ENCODE results near the gene BACH2.

BACH2 gene

DNA sequence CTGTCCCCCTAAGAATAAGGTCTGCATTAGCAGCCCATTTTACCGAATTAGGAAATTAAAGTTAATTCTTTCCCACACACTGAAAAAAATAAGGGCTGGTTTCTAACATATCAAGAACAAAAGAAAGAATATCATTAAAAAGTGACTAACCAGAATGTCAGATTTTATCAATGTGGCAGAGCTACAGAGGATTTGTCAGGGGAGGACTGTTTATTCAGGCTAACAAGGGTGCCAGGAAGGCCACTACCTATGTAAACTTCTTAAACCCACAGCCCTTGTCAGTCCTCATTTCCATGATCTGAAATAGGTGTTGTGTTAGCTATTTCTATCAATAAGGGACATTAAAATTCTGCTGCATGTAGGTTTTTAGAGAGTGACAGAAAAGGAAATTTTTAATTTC lies 76.4 kb downstream of the BACH2 start:
- no peak overlapping the region for H2BK120ac ChIP-seq (ENCODE audit: low read depth, low read length)
- H3K14ac ChIP-seq (ENCODE audit: low read length) = no peak overlapping the region
- no peak overlapping the region for H3K4ac ChIP-seq (ENCODE audit: low read length)
- peaks cover 3% of the 10 kb centered on the region for H3K79me1 ChIP-seq (ENCODE audit: low read depth, low read length)
- no peak overlapping the region for H2AFZ ChIP-seq (ENCODE audit: low read length)
- no peak overlapping the region for H3K4me3 ChIP-seq (ENCODE audit: low read length in 2 of 2)
- H2BK5ac ChIP-seq (ENCODE audit: low read length) = no peak overlapping the region
- peaks cover 2 to 10% of the 10 kb centered on the region in 2 donors for H3K9me3 ChIP-seq (replicated peaks in 1 of 2; ENCODE audit: control insufficient read depth in 2 of 2, insufficient read depth in 1 of 2, low read depth in 1 of 2, low read length in 2 of 2)
- H3K9ac ChIP-seq (ENCODE audit: low read depth, low read length, poor library complexity) = no peak overlapping the region
- no peak for DNase-seq (ENCODE audit: low spot score)
- no peak overlapping the region for H4K91ac ChIP-seq (ENCODE audit: low read depth, low read length, poor library complexity)
- H3K4me2 ChIP-seq (ENCODE audit: insufficient read depth, low read length, poor library complexity, severe bottlenecking) = no peak overlapping the region
- peaks cover 30 to 38% of the 10 kb centered on the region in 2 donors for H3K4me1 ChIP-seq (ENCODE audit: control insufficient read depth in 2 of 2, insufficient read depth in 1 of 2, low read depth in 1 of 2, low read length in 2 of 2)
- no peak overlapping the region for H3K18ac ChIP-seq (ENCODE audit: low read length)
- no CpG with 5 or more reads among the region's 1 CpG for WGBS, 2 donors (ENCODE audit: extremely low coverage in 2 of 2, insufficient read length in 2 of 2, insufficient replicate concordance in 1 of 2)
- no peaks in the 10 kb centered on the region for H3K27me3 ChIP-seq (ENCODE audit: control insufficient read depth in 3 of 3, insufficient read depth in 3 of 3, low read depth in 1 of 3, low read length in 3 of 3)
- H2BK15ac ChIP-seq (ENCODE audit: low read length) = no peak overlapping the region
- H2AK5ac ChIP-seq (ENCODE audit: low read depth, low read length) = no peak overlapping the region
- no peaks in the 10 kb centered on the region for H3K36me3 ChIP-seq (replicated peaks in 1 of 2; ENCODE audit: control insufficient read depth in 2 of 2, insufficient read depth in 2 of 2, low read length in 2 of 2)
- no peak overlapping the region for H2BK12ac ChIP-seq (ENCODE audit: low read length)
- H3K23ac ChIP-seq (ENCODE audit: low read depth, low read length, poor library complexity) = no peak overlapping the region
- H3K27ac ChIP-seq (replicated peaks; ENCODE audit: low read length) = no peak overlapping the region
- no peak overlapping the region for H4K8ac ChIP-seq (ENCODE audit: low read depth, low read length)

DNA sequence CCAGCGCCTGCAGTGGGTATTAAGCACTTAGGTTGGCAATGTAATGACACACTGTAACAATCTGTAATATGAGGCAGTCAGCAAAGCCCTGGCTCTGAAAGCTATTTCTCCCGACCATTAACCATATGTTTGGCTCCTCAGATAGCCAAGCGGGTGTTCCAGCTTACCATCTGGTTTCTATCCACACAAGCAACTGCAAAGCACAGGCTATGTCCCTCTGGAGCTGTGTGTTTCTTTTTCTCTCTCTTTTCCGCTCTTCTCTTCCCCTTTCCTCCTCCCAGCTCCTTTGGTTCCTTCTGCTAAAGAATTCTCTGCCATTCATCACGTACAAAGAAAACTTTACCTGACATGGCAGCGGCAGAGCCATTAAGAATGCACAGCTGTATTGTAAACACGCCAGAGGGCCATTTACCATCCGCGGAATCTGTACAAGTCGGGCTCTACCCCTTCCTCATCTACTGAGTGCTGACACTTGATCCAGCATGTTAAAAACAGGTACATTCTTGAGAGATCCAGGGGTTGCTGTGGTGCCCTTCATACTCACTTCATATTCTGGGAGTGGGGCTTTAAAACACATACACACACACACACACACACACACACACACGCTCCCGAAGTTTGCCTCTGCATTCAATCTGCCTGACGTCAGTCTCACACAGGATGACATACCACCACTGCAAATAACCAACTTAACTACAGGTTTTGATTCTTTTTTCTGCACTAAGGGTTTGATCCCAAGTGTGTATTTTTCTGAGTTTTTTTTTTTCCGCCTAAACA lies 77.2 kb downstream of the BACH2 start:
- no peak overlapping the region for H4K91ac ChIP-seq (ENCODE audit: low read depth, low read length, poor library complexity)
- H3K18ac ChIP-seq (ENCODE audit: low read length) = peak overlapping the region; percentile 7
- H2BK120ac ChIP-seq (ENCODE audit: low read depth, low read length) = no peak overlapping the region
- no peak overlapping the region for H2BK12ac ChIP-seq (ENCODE audit: low read length)
- H3K36me3 ChIP-seq (replicated peaks in 1 of 2; ENCODE audit: control insufficient read depth in 2 of 2, insufficient read depth in 2 of 2, low read length in 2 of 2) = no peaks in the 10 kb centered on the region
- H2AFZ ChIP-seq (ENCODE audit: low read length) = peak overlapping the region; percentile 72
- H3K4me1 ChIP-seq (ENCODE audit: control insufficient read depth in 2 of 2, insufficient read depth in 1 of 2, low read depth in 1 of 2, low read length in 2 of 2) = peaks cover 30 to 38% of the 10 kb centered on the region in 2 donors
- H2BK5ac ChIP-seq (ENCODE audit: low read length) = no peak overlapping the region
- H3K4ac ChIP-seq (ENCODE audit: low read length) = no peak overlapping the region
- peak; percentile 43 for DNase-seq (ENCODE audit: low spot score)
- H3K9me3 ChIP-seq (replicated peaks in 1 of 2; ENCODE audit: control insufficient read depth in 2 of 2, insufficient read depth in 1 of 2, low read depth in 1 of 2, low read length in 2 of 2) = peaks cover 2 to 10% of the 10 kb centered on the region in 2 donors
- H3K14ac ChIP-seq (ENCODE audit: low read length) = no peak overlapping the region
- peak overlapping the region; percentile 28 for H3K4me2 ChIP-seq (ENCODE audit: insufficient read depth, low read length, poor library complexity, severe bottlenecking)
- WGBS, 2 donors (ENCODE audit: extremely low coverage in 2 of 2, insufficient read length in 2 of 2, insufficient replicate concordance in 1 of 2) = no CpG with 5 or more reads among the region's 14 CpGs
- peak overlapping the region in 1 of 2 donors; percentile 46 for H3K4me3 ChIP-seq (ENCODE audit: low read length in 2 of 2)
- H3K9ac ChIP-seq (ENCODE audit: low read depth, low read length, poor library complexity) = no peak overlapping the region
- no peak overlapping the region for H2AK5ac ChIP-seq (ENCODE audit: low read depth, low read length)
- H2BK15ac ChIP-seq (ENCODE audit: low read length) = no peak overlapping the region
- H4K8ac ChIP-seq (ENCODE audit: low read depth, low read length) = no peak overlapping the region
- no peaks in the 10 kb centered on the region for H3K27me3 ChIP-seq (ENCODE audit: control insufficient read depth in 3 of 3, insufficient read depth in 3 of 3, low read depth in 1 of 3, low read length in 3 of 3)
- H3K23ac ChIP-seq (ENCODE audit: low read depth, low read length, poor library complexity) = no peak overlapping the region
- peak overlapping the region; percentile 78 for H3K27ac ChIP-seq (replicated peaks; ENCODE audit: low read length)
- peaks cover 3% of the 10 kb centered on the region for H3K79me1 ChIP-seq (ENCODE audit: low read depth, low read length)

- H4K91ac ChIP-seq (ENCODE audit: low read depth, low read length, poor library complexity) = no peak overlapping the region
- H3K36me3 ChIP-seq (replicated peaks in 1 of 2; ENCODE audit: control insufficient read depth in 2 of 2, insufficient read depth in 2 of 2, low read length in 2 of 2) = no peaks in the 10 kb centered on the region
- peak overlapping the region; percentile 72 for H3K18ac ChIP-seq (ENCODE audit: low read length)
- no peak overlapping the region for H2BK12ac ChIP-seq (ENCODE audit: low read length)
- peaks cover 30 to 38% of the 10 kb centered on the region in 2 donors for H3K4me1 ChIP-seq (ENCODE audit: control insufficient read depth in 2 of 2, insufficient read depth in 1 of 2, low read depth in 1 of 2, low read length in 2 of 2)
- H4K8ac ChIP-seq (ENCODE audit: low read depth, low read length) = no peak overlapping the region
- peaks cover 3% of the 10 kb centered on the region for H3K79me1 ChIP-seq (ENCODE audit: low read depth, low read length)
- peaks cover 2 to 10% of the 10 kb centered on the region in 2 donors for H3K9me3 ChIP-seq (replicated peaks in 1 of 2; ENCODE audit: control insufficient read depth in 2 of 2, insufficient read depth in 1 of 2, low read depth in 1 of 2, low read length in 2 of 2)
- H3K14ac ChIP-seq (ENCODE audit: low read length) = no peak overlapping the region
- WGBS, 2 donors (ENCODE audit: extremely low coverage in 2 of 2, insufficient read length in 2 of 2, insufficient replicate concordance in 1 of 2) = no CpG with 5 or more reads among the region's 1 CpG
- H3K27ac ChIP-seq (replicated peaks; ENCODE audit: low read length) = peak overlapping the region; percentile 78
- H3K27me3 ChIP-seq (ENCODE audit: control insufficient read depth in 3 of 3, insufficient read depth in 3 of 3, low read depth in 1 of 3, low read length in 3 of 3) = no peaks in the 10 kb centered on the region
- no peak overlapping the region for H2BK5ac ChIP-seq (ENCODE audit: low read length)
- H3K23ac ChIP-seq (ENCODE audit: low read depth, low read length, poor library complexity) = no peak overlapping the region
- no peak overlapping the region for H3K4ac ChIP-seq (ENCODE audit: low read length)
- H2AK5ac ChIP-seq (ENCODE audit: low read depth, low read length) = no peak overlapping the region
- no peak overlapping the region for H3K9ac ChIP-seq (ENCODE audit: low read depth, low read length, poor library complexity)
- H3K4me2 ChIP-seq (ENCODE audit: insufficient read depth, low read length, poor library complexity, severe bottlenecking) = no peak overlapping the region
- no peak for DNase-seq (ENCODE audit: low spot score)
- peak overlapping the region in 1 of 2 donors; percentile 46 for H3K4me3 ChIP-seq (ENCODE audit: low read length in 2 of 2)
- H2BK15ac ChIP-seq (ENCODE audit: low read length) = no peak overlapping the region
- no peak overlapping the region for H2BK120ac ChIP-seq (ENCODE audit: low read depth, low read length)
- H2AFZ ChIP-seq (ENCODE audit: low read length) = peak overlapping the region; percentile 72
Measured at GRCh38 chr6:90218959-90219208, 77.8 kb downstream of the BACH2 start.

DNA sequence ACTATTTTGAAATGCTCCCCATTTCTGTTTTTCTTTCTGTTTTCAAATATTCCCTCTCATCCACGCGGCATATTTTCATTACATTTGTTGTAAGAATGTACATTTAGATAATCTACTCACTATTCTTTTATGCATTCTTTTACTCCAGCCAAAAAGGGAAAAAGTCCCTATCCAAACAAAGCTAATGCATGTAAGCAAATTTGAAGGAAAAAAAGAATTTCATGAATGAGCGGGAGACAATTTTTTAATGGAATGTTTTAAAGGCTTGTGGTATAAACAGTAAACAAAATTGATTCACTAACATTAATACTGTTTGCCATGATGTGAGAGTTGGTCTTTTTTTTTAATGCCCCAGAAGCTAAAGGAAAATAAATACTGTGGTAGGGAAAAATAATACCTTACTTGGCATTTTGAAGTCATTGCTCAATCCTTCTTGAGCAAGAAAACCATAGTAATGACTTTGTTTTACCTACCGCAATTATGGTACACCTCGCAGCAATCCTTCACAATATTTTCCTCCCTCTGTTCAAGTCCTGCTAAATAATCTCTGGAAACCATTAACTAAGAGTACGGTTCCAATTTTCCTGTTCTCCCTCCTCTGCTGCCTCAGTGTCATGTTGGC lies 79.0 kb downstream of the BACH2 start:
- Histone ChIP-seq H3K18ac (ENCODE audit: low read length) (no peak overlapping the region), H4K91ac (ENCODE audit: low read depth, low read length, poor library complexity) (no peak overlapping the region), H3K27me3 (ENCODE audit: control insufficient read depth in 3 of 3, insufficient read depth in 3 of 3, low read depth in 1 of 3, low read length in 3 of 3) (no peaks in the 10 kb centered on the region), H3K79me1 (ENCODE audit: low read depth, low read length) (no peaks in the 10 kb centered on the region), H2BK15ac (ENCODE audit: low read length) (no peak overlapping the region), H2BK5ac (ENCODE audit: low read length) (no peak overlapping the region), H3K4me2 (ENCODE audit: insufficient read depth, low read length, poor library complexity, severe bottlenecking) (peak overlapping the region; percentile 54), H2AFZ (ENCODE audit: low read length) (peak overlapping the region; percentile 71), H3K23ac (ENCODE audit: low read depth, low read length, poor library complexity) (no peak overlapping the region), H3K14ac (ENCODE audit: low read length) (no peak overlapping the region), H4K8ac (ENCODE audit: low read depth, low read length) (no peak overlapping the region), H3K9ac (ENCODE audit: low read depth, low read length, poor library complexity) (no peak overlapping the region), H2AK5ac (ENCODE audit: low read depth, low read length) (no peak overlapping the region), H2BK120ac (ENCODE audit: low read depth, low read length) (no peak overlapping the region), H3K4me3 (ENCODE audit: low read length in 2 of 2) (peak overlapping the region in 1 of 2 donors; percentile 46), H3K36me3 (replicated peaks in 1 of 2; ENCODE audit: control insufficient read depth in 2 of 2, insufficient read depth in 2 of 2, low read length in 2 of 2) (no peaks in the 10 kb centered on the region), H3K4ac (ENCODE audit: low read length) (no peak overlapping the region), H3K4me1 (ENCODE audit: control insufficient read depth in 2 of 2, insufficient read depth in 1 of 2, low read depth in 1 of 2, low read length in 2 of 2) (peaks cover 30 to 38% of the 10 kb centered on the region in 2 donors), H2BK12ac (ENCODE audit: low read length) (no peak overlapping the region), H3K27ac (replicated peaks; ENCODE audit: low read length) (peak overlapping the region; percentile 90), H3K9me3 (replicated peaks in 1 of 2; ENCODE audit: control insufficient read depth in 2 of 2, insufficient read depth in 1 of 2, low read depth in 1 of 2, low read length in 2 of 2) (no peaks in the 10 kb centered on the region)
- DNase-seq (ENCODE audit: low spot score) = no peak
- no CpG with 5 or more reads among the region's 6 CpGs for WGBS, 2 donors (ENCODE audit: extremely low coverage in 2 of 2, insufficient read length in 2 of 2, insufficient replicate concordance in 1 of 2)
